ENCODE data around the gene C14orf132.

GRCh38 chr14:96139169-96139568, 100.0 kb downstream of the C14orf132 start:
- TF ChIP-seq ZNF217 (IDR thresholded peaks at IDR 0.05), result no peak
- TF ChIP-seq POLR2A (IDR thresholded peaks at IDR 0.05; ENCODE audit: low read depth, low read length), result no peak
- no peak for TF ChIP-seq SIN3A (IDR thresholded peaks at IDR 0.05; ENCODE audit: low read depth, low read length)
- TF ChIP-seq SP1 (IDR thresholded peaks at IDR 0.05; ENCODE audit: low read depth, low read length), result no peak
- no peak for TF ChIP-seq CREM (IDR thresholded peaks at IDR 0.05; ENCODE audit: low read depth)
- no peak for TF ChIP-seq ZSCAN29 (IDR thresholded peaks at IDR 0.05)
- TF ChIP-seq BRCA1 (IDR thresholded peaks at IDR 0.05; ENCODE audit: low read depth, low read length), result no peak
- no peak for TF ChIP-seq IRF4 (IDR thresholded peaks at IDR 0.05; ENCODE audit: low read depth, low read length)
- TF ChIP-seq EZH2 (IDR thresholded peaks at IDR 0.05; ENCODE audit: borderline replicate concordance, control insufficient read depth, low read depth, low read length), result no peak
- no peak for TF ChIP-seq FOS (IDR thresholded peaks at IDR 0.05; ENCODE audit: borderline replicate concordance, extremely low read depth, insufficient read length)
- no peak for TF ChIP-seq BCL3 (IDR thresholded peaks at IDR 0.05; ENCODE audit: borderline replicate concordance, insufficient read depth, low read depth, low read length, poor library complexity, severe bottlenecking)
- no peak for TF ChIP-seq CTCF (IDR thresholded peaks at IDR 0.05 in 2 of 3, conservative IDR thresholded peaks at IDR 0.05 in 1 of 3; ENCODE audit: control insufficient read depth in 2 of 3, extremely low read depth in 1 of 3, insufficient read depth in 1 of 3, low read depth in 3 of 3, low read length in 3 of 3)
